Parathyroid adenoma (tissue), 2 donors: ENCODE data around the gene SPATA13.

Experiments used
- H2AFZ ChIP-seq: fragments of 300-600 bp; sonication (generic); one replicate; pipeline ENCODE4 v1.7.0; 2017; ENCODE audit warnings: antibody characterized with exemption, mild to moderate bottlenecking
- H3K27ac ChIP-seq: fragments of 300-600 bp; sonication (generic); one replicate; pipeline ENCODE4 v1.7.0; 2017
- H3K27me3 ChIP-seq: fragments of 300-600 bp; sonication (generic); one replicate; pipeline ENCODE4 v1.7.0; 2017; ENCODE audit warnings: low read length; ENCODE audit not compliant: control insufficient read depth, insufficient read depth
- H3K36me3 ChIP-seq: fragments of 300-600 bp; sonication (generic); one replicate; pipeline ENCODE4 v1.7.0; 2017; ENCODE audit warnings: low read length; ENCODE audit not compliant: control insufficient read depth, insufficient read depth
- H3K4me1 ChIP-seq: fragments of 300-600 bp; sonication (generic); one replicate; pipeline ENCODE4 v1.7.0; 2017; ENCODE audit warnings: control low read depth
- H3K4me2 ChIP-seq: fragments of 300-600 bp; sonication (generic); one replicate; pipeline ENCODE4 v1.7.0; 2017; ENCODE audit warnings: low read length
- H3K4me3 ChIP-seq: fragments of 300-600 bp; sonication (generic); one replicate; pipeline ENCODE4 v1.7.0; 2017; ENCODE audit warnings: low read depth, low read length
- H3K79me2 ChIP-seq: fragments of 300-600 bp; sonication (generic); one replicate; pipeline ENCODE4 v1.7.0; 2017; ENCODE audit warnings: control low read depth
- H3K9ac ChIP-seq: fragments of 300-600 bp; sonication (generic); one replicate; pipeline ENCODE4 v1.7.0; 2017; ENCODE audit warnings: mild to moderate bottlenecking
- H3K9me3 ChIP-seq: fragments of 300-600 bp; sonication (generic); one replicate; pipeline ENCODE4 v1.7.0; 2017; ENCODE audit warnings: low read length; ENCODE audit not compliant: control insufficient read depth
- TF ChIP-seq, protein P1 (sequence below): fragments of 300-600 bp; sonication (generic); IDR thresholded peaks from one replicate; pipeline ENCODE4 v1.7.0; 2017; ENCODE audit warnings: antibody characterized with exemption, mild to moderate bottlenecking
- donor health status: primary hyperparathyroidism.

The SPATA13 gene

DNA sequence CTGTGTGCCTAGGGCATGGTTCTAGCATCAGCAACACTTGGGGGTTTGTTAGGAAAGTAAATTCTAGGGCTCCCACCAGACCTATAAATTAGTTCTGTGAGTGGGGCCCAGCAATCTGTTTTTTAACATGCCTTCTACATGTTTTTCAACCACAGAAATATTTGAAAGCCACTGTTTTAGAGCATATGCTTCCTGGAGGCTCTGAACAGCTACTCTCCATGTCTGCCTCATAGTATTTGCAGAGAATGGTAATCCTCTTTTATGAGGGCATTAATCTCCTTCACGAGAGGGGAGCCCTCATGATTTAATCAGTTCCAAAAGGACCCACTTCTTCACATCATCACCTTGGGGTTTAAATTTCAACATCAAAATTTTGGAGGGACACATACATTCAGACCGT, 6.0 kb downstream of the SPATA13 start:
- TF ChIP-seq, protein P1, sequence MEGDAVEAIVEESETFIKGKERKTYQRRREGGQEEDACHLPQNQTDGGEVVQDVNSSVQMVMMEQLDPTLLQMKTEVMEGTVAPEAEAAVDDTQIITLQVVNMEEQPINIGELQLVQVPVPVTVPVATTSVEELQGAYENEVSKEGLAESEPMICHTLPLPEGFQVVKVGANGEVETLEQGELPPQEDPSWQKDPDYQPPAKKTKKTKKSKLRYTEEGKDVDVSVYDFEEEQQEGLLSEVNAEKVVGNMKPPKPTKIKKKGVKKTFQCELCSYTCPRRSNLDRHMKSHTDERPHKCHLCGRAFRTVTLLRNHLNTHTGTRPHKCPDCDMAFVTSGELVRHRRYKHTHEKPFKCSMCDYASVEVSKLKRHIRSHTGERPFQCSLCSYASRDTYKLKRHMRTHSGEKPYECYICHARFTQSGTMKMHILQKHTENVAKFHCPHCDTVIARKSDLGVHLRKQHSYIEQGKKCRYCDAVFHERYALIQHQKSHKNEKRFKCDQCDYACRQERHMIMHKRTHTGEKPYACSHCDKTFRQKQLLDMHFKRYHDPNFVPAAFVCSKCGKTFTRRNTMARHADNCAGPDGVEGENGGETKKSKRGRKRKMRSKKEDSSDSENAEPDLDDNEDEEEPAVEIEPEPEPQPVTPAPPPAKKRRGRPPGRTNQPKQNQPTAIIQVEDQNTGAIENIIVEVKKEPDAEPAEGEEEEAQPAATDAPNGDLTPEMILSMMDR, result no peak
- H3K4me2 ChIP-seq, result no peak overlapping the region
- H3K9ac ChIP-seq, result no peak overlapping the region
- H3K4me3 ChIP-seq, result no peak overlapping the region
- no peaks in the 10 kb centered on the region for H3K9me3 ChIP-seq
- H3K27me3 ChIP-seq, result no peaks in the 10 kb centered on the region
- no peaks in the 10 kb centered on the region for H3K4me1 ChIP-seq
- no peak overlapping the region for H2AFZ ChIP-seq
- H3K36me3 ChIP-seq, result no peaks in the 10 kb centered on the region
- no peak overlapping the region for H3K27ac ChIP-seq
- no peaks in the 10 kb centered on the region for H3K79me2 ChIP-seq

DNA sequence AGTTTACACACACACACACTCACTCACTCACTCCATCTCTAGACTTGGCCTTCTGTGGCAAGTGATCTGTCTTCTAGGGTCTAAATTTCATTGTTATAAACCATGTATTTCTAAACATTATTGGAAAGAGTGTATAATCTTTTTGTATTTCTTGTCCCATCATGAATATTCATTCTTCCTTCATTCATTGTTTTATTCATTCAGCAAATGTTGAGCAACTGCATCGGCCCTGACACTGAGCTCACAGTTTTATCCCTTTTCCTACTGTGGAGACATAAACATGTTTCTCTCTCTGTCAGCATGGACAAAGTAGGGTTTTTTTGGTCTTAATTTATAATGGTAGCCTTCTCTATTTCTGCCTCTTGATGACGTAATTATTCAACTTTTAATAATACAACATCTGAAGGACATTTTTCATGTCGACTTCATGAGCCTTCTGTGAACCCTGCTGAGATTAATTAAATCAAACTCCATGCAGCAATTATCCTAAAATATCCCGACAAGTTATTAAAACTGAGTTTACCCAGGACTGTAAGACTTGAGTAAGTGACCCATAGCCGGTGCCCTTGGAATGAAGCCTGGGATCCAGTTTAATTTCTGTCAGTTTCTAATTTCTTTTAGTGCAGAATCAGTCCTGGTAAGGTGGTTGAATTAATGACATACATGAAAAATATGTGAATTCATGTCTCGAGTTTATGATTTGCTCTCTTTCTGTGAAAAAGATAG, 7.3 kb downstream of the SPATA13 start:
- H3K79me2 ChIP-seq, result no peaks in the 10 kb centered on the region
- H3K4me1 ChIP-seq, result no peaks in the 10 kb centered on the region
- H3K4me3 ChIP-seq, result no peak overlapping the region
- no peaks in the 10 kb centered on the region for H3K9me3 ChIP-seq
- H3K4me2 ChIP-seq, result no peak overlapping the region
- H2AFZ ChIP-seq, result no peak overlapping the region
- no peak overlapping the region for H3K27ac ChIP-seq
- no peaks in the 10 kb centered on the region for H3K27me3 ChIP-seq
- no peaks in the 10 kb centered on the region for H3K36me3 ChIP-seq
- no peak overlapping the region for H3K9ac ChIP-seq
- TF ChIP-seq, protein P1, result no peak

DNA sequence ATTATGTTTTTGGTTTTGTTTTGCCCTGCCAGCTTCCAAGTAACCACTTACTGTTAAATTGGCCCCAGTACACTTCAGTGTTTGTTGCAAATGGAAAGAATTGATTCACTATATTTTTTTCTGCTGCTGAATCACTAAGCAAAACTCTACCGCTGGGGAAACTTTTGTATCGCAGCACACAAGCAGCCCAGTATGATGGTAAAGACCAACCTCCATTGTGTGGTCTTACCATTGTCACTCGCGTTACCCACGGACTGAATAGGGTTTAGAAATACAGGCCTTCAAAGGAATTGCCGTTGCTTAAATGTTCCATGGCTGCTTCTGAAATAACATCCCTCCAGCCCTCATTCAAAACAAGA, 7.9 kb downstream of the SPATA13 start:
- Histone ChIP-seq H2AFZ (no peak overlapping the region), H3K4me3 (no peak overlapping the region), H3K4me1 (no peaks in the 10 kb centered on the region), H3K9ac (no peak overlapping the region), H3K36me3 (no peaks in the 10 kb centered on the region), H3K27ac (no peak overlapping the region), H3K79me2 (no peaks in the 10 kb centered on the region), H3K27me3 (no peaks in the 10 kb centered on the region), H3K4me2 (no peak overlapping the region), H3K9me3 (no peaks in the 10 kb centered on the region)
- TF ChIP-seq, protein P1, result no peak

DNA sequence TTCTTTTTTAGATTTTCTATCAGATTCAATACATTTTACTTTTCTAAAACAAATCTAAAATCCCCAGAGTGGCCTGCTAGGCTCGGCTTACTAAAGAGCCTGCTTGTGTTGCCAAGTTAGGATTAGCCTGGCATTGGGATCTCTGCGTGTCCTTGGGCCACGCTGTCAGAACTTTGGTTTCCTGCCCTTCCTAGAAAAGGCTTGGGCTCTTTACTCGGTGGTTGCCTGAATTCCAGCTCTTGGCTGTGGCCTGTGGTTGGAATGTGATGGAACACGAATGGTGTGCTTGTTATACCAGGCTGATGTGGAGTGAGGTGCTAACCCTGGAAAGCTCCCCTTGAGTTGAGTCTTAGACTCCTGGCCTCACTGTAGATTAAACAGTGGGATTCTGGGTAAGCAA, 8.5 kb downstream of the SPATA13 start:
- no peak overlapping the region for H3K4me3 ChIP-seq
- no peak overlapping the region for H3K27ac ChIP-seq
- TF ChIP-seq, protein P1, result no peak
- no peaks in the 10 kb centered on the region for H3K9me3 ChIP-seq
- H3K36me3 ChIP-seq, result no peaks in the 10 kb centered on the region
- H3K9ac ChIP-seq, result no peak overlapping the region
- no peak overlapping the region for H2AFZ ChIP-seq
- no peaks in the 10 kb centered on the region for H3K4me1 ChIP-seq
- no peaks in the 10 kb centered on the region for H3K27me3 ChIP-seq
- H3K79me2 ChIP-seq, result no peaks in the 10 kb centered on the region
- H3K4me2 ChIP-seq, result no peak overlapping the region

DNA sequence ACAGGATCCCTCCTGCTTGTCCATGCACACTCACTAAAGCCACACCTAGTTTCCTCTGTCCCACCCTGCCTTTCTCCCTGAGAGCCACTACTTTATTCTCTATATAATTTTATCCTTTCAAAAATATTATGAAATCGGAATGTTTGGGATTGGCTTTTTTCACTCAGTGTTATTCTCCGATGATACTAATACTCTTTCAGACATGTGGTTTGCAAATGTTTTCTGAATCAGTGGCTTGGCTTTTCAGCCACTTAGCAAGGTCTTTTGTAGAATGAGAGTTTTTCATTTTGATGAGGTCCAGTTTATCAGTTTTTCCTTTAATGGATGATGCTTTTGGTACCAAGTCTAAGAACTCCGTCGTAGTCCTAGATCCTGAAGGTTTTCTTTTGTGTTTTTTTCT, 11.6 kb downstream of the SPATA13 start:
- Histone ChIP-seq H3K4me3 (no peak overlapping the region), H3K27ac (no peak overlapping the region), H3K36me3 (no peaks in the 10 kb centered on the region), H3K79me2 (no peaks in the 10 kb centered on the region), H3K27me3 (no peaks in the 10 kb centered on the region), H3K4me2 (no peak overlapping the region), H2AFZ (no peak overlapping the region), H3K9me3 (no peaks in the 10 kb centered on the region), H3K4me1 (no peaks in the 10 kb centered on the region), H3K9ac (no peak overlapping the region)
- TF ChIP-seq, protein P1, result no peak
